Trophoblast cell (in vitro differentiated cells and primary cell): Measurements from ENCODE around the gene BCL11A.

Source experiments
- DNase-seq, 2 donors: peaks; one replicate each; pipeline ENCODE4 v3.0.0-alpha.2; 2016
- H2AFZ ChIP-seq: 2 replicates; pipeline ENCODE4 v1.6.1; 2013; ENCODE audit warnings: low read length, moderate library complexity, mild to moderate bottlenecking; ENCODE audit not compliant: insufficient read depth, poor library complexity
- H2AK5ac ChIP-seq: 2 replicates; pipeline ENCODE4 v1.6.1; 2013; ENCODE audit warnings: mild to moderate bottlenecking, low read length
- H2BK120ac ChIP-seq: 2 replicates; pipeline ENCODE4 v1.6.1; 2013; ENCODE audit warnings: low read length, mild to moderate bottlenecking, moderate library complexity; ENCODE audit not compliant: insufficient read depth, poor library complexity
- H2BK12ac ChIP-seq: 2 replicates; pipeline ENCODE4 v1.6.1; 2013; ENCODE audit warnings: mild to moderate bottlenecking, low read length, moderate library complexity
- H2BK5ac ChIP-seq: 2 replicates; pipeline ENCODE4 v1.6.1; 2013; ENCODE audit warnings: low read length, low read depth, moderate library complexity, mild to moderate bottlenecking; ENCODE audit not compliant: poor library complexity
- H3K14ac ChIP-seq: 2 replicates; pipeline ENCODE4 v1.6.1; 2013; ENCODE audit warnings: mild to moderate bottlenecking, low read length
- H3K18ac ChIP-seq: 2 replicates; pipeline ENCODE4 v1.6.1; 2013; ENCODE audit warnings: mild to moderate bottlenecking, low read length
- H3K23ac ChIP-seq: 2 replicates; pipeline ENCODE4 v1.6.1; 2013; ENCODE audit warnings: low read length
- H3K27ac ChIP-seq: 2 replicates; pipeline ENCODE4 v1.5.1; 2013; ENCODE audit warnings: low read depth, mild to moderate bottlenecking, inconsistent platforms, low read length, moderate library complexity
- H3K27me3 ChIP-seq: 2 replicates; pipeline ENCODE4 v1.6.1; 2013; ENCODE audit warnings: inconsistent platforms, mild to moderate bottlenecking, low read length, moderate library complexity; ENCODE audit not compliant: insufficient read depth
- H3K36me3 ChIP-seq, 2 experiments: 1 replicate in 1 of 2; 2 replicates in 1 of 2; pipeline ENCODE4 v1.6.1; 2013; ENCODE audit warnings: low read length in 2 of 2, mild to moderate bottlenecking in 2 of 2, moderate library complexity in 1 of 2; ENCODE audit not compliant: insufficient read depth in 2 of 2, control insufficient read depth in 1 of 2
- H3K4ac ChIP-seq: 2 replicates; pipeline ENCODE4 v1.6.1; 2013; ENCODE audit warnings: low read depth, mild to moderate bottlenecking, low read length, moderate library complexity
- H3K4me1 ChIP-seq, 2 experiments: 1 replicate in 1 of 2; 2 replicates in 1 of 2; pipeline ENCODE4 v1.6.1; 2013; ENCODE audit warnings: low read length in 2 of 2, mild to moderate bottlenecking in 2 of 2, moderate library complexity in 1 of 2; ENCODE audit not compliant: insufficient read depth in 2 of 2, control insufficient read depth in 1 of 2
- H3K4me2 ChIP-seq: 2 replicates; pipeline ENCODE4 v1.6.1; 2013; ENCODE audit warnings: inconsistent platforms, mild to moderate bottlenecking, low read length, moderate library complexity
- H3K4me3 ChIP-seq: 2 replicates; pipeline ENCODE4 v1.5.1; 2013; ENCODE audit warnings: mild to moderate bottlenecking, low read depth, low read length, inconsistent platforms
- H3K79me1 ChIP-seq: one replicate; pipeline ENCODE4 v1.6.1; 2013; ENCODE audit warnings: low read length
- H3K79me2 ChIP-seq: 2 replicates; pipeline ENCODE4 v1.6.1; 2013; ENCODE audit warnings: low read length, mild to moderate bottlenecking; ENCODE audit not compliant: control insufficient read depth, insufficient read depth, poor library complexity
- H3K9ac ChIP-seq: 2 replicates; pipeline ENCODE4 v1.6.1; 2013; ENCODE audit warnings: mild to moderate bottlenecking, low read length
- H3K9me3 ChIP-seq: 2 replicates; pipeline ENCODE4 v1.6.1; 2013; ENCODE audit warnings: low read depth, mild to moderate bottlenecking, control low read depth, inconsistent platforms, low read length; ENCODE audit not compliant: insufficient read depth
- H4K12ac ChIP-seq: 2 replicates; pipeline ENCODE4 v1.6.1; 2013; ENCODE audit warnings: low read depth, mild to moderate bottlenecking, low read length, moderate library complexity
- H4K8ac ChIP-seq: 2 replicates; pipeline ENCODE4 v1.6.1; 2013; ENCODE audit warnings: low read depth, mild to moderate bottlenecking, low read length, moderate library complexity
- H4K91ac ChIP-seq: one replicate; pipeline ENCODE4 v1.6.1; 2013; ENCODE audit warnings: low read depth, mild to moderate bottlenecking, low read length, moderate library complexity
- WGBS: extraction: QIAGEN DNeasy Blood & Tissue Kit; methylation state at CpG from one replicate; pipeline ENCODE4 v1.1.7; 2013; ENCODE audit warnings: missing lambda C conversion rate; ENCODE audit not compliant: insufficient read length, insufficient coverage; ENCODE audit errors: extremely low coverage; 5-methylcytosine and 5-hydroxymethylcytosine counted together

The BCL11A gene

DNA sequence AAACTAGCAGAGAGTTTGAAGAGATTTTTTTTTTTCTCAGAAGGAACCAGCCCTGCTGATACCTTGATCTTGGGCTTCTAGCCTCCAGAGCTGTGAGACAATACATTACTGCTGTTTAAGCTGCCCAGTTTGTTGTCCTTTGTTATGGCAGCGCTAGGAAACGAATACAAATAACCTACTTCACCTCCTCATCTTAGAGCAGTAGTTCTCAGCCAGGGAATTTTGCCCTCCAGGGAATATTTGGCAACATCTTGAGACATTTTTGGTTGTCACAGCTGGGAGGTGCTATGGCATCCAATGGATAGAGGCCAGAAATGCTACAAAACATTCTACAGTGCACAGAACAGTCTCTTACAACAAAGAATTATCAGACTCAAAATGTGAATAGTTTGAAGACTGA, 43.9 kb upstream of the BCL11A start:
- no peak overlapping the region for H2BK120ac ChIP-seq
- H3K18ac ChIP-seq: no peak overlapping the region
- H3K14ac ChIP-seq: no peak overlapping the region
- H3K23ac ChIP-seq: no peak overlapping the region
- H3K79me2 ChIP-seq: no peaks in the 10 kb centered on the region
- no peaks in the 10 kb centered on the region for H3K79me1 ChIP-seq
- no peak overlapping the region for H2AFZ ChIP-seq
- no CpG with 5 or more reads among the region's 2 CpGs for WGBS
- H3K4me3 ChIP-seq: no peak overlapping the region
- no peak overlapping the region for H2AK5ac ChIP-seq
- H3K4me2 ChIP-seq: no peak overlapping the region
- H3K36me3 ChIP-seq: no peaks in the 10 kb centered on the region
- H2BK5ac ChIP-seq: no peak overlapping the region
- H3K27ac ChIP-seq: no peak overlapping the region
- H4K8ac ChIP-seq: no peak overlapping the region
- H2BK12ac ChIP-seq: no peak overlapping the region
- H4K12ac ChIP-seq: no peak overlapping the region
- no peak overlapping the region for H4K91ac ChIP-seq
- peak; percentile 94 to 99 for DNase-seq
- no peaks in the 10 kb centered on the region for H3K9me3 ChIP-seq
- H3K27me3 ChIP-seq: no peaks in the 10 kb centered on the region
- no peak overlapping the region for H3K9ac ChIP-seq
- H3K4ac ChIP-seq: no peak overlapping the region
- H3K4me1 ChIP-seq: no peaks in the 10 kb centered on the region

DNA sequence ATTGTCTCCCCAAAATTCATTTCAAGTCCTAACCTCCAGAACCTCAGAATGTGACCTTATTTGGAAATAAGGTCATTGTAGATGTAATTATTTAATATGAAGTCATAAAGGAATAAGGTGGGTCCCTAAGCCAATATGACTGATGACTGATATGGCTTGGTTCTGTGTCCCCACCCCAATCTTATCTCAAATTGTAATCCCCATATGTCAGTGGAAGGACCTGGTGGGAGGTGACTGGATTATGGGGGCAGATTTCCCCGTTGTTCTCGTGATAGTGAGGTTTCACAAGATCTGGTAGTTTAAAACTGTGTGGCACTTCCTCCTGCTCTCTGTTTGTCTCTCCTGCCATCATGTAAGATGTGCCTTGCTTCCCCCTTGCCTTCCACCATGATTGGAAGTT, 43.0 kb upstream of the BCL11A start:
- H3K14ac ChIP-seq: no peak overlapping the region
- no peak overlapping the region for H3K18ac ChIP-seq

DNA sequence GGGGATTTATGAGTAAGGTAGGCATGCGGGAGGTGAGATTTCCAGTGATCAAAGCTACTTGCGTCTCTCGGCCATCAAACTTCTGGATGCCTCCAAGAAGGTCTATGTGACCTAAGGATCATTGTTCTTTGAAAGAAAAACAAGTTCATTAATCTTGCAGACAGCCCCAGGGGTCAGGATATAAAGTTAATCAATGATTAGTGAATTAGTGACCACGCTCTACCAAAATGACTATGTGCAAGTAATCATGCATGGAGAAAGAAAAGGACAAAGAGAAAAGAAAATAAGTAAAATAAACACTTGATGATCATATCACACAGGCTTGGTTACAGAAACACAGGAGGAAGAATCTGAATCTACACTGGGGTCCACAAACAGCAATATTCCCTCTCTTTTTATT, 42.5 kb upstream of the BCL11A start:
- Histone ChIP-seq H3K9ac (no peak overlapping the region), H3K4me2 (no peak overlapping the region), H3K4ac (no peak overlapping the region), H2AFZ (no peak overlapping the region), H3K4me3 (no peak overlapping the region), H3K9me3 (no peaks in the 10 kb centered on the region), H3K18ac (no peak overlapping the region), H2BK5ac (no peak overlapping the region), H2BK120ac (no peak overlapping the region), H3K4me1 (no peaks in the 10 kb centered on the region), H4K8ac (no peak overlapping the region), H2BK12ac (no peak overlapping the region), H2AK5ac (no peak overlapping the region), H4K12ac (no peak overlapping the region), H3K27me3 (no peaks in the 10 kb centered on the region), H3K79me1 (no peaks in the 10 kb centered on the region), H3K14ac (no peak overlapping the region), H4K91ac (no peak overlapping the region), H3K27ac (no peak overlapping the region), H3K36me3 (no peaks in the 10 kb centered on the region), H3K79me2 (no peaks in the 10 kb centered on the region), H3K23ac (no peak overlapping the region)
- DNase-seq: no peak
- WGBS: no CpG with 5 or more reads among the region's 4 CpGs

More for the DNA sequence above, 43.0 kb upstream of the BCL11A start:
- H3K4me1 ChIP-seq: no peaks in the 10 kb centered on the region
- H3K4me2 ChIP-seq: no peak overlapping the region
- H4K12ac ChIP-seq: no peak overlapping the region
- H2BK120ac ChIP-seq: no peak overlapping the region
- H3K79me1 ChIP-seq: no peaks in the 10 kb centered on the region
- no peak overlapping the region for H2AK5ac ChIP-seq
- H3K4ac ChIP-seq: no peak overlapping the region
- no peaks in the 10 kb centered on the region for H3K79me2 ChIP-seq
- no peak overlapping the region for H3K27ac ChIP-seq
- no peak overlapping the region for H3K4me3 ChIP-seq
- no peaks in the 10 kb centered on the region for H3K36me3 ChIP-seq
- H3K23ac ChIP-seq: no peak overlapping the region
- no peak for DNase-seq
- H2BK12ac ChIP-seq: no peak overlapping the region
- no peak overlapping the region for H3K9ac ChIP-seq
- H3K27me3 ChIP-seq: no peaks in the 10 kb centered on the region
- WGBS: no CpG with 5 or more reads among the region's 2 CpGs
- no peaks in the 10 kb centered on the region for H3K9me3 ChIP-seq
- no peak overlapping the region for H4K8ac ChIP-seq
- H2BK5ac ChIP-seq: no peak overlapping the region
- no peak overlapping the region for H2AFZ ChIP-seq
- no peak overlapping the region for H4K91ac ChIP-seq

DNA sequence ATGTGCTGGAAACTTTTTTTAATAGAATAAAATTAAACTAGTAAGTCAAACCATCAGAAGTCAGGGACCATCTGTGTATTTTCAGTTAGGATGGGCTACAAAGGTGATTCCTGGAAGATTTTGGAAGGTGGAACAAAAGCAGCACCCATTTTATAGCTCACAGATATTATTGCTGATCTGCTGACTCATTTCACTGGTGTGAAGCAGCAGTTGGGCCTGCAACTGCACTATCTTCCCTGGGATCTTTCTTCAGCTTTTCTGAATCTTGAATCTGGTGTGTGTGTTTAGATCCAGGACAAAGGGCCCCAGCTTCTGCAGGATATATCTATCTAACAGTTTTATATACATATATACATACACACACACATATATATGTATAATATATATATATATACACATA, 35.6 kb upstream of the BCL11A start:
- Histone ChIP-seq H2BK12ac (no peak overlapping the region), H3K36me3 (no peaks in the 10 kb centered on the region), H3K23ac (no peak overlapping the region), H4K91ac (no peak overlapping the region), H2BK120ac (no peak overlapping the region), H2BK5ac (no peak overlapping the region), H3K4me3 (no peak overlapping the region), H3K27me3 (no peaks in the 10 kb centered on the region), H3K4me1 (no peaks in the 10 kb centered on the region), H3K79me2 (no peaks in the 10 kb centered on the region), H4K12ac (no peak overlapping the region), H3K9me3 (peaks cover 1% of the 10 kb centered on the region), H3K27ac (no peak overlapping the region), H4K8ac (no peak overlapping the region), H3K4me2 (no peak overlapping the region), H3K18ac (no peak overlapping the region), H3K14ac (no peak overlapping the region), H2AFZ (no peak overlapping the region), H3K79me1 (no peaks in the 10 kb centered on the region), H3K4ac (no peak overlapping the region), H2AK5ac (no peak overlapping the region), H3K9ac (no peak overlapping the region)
- no peak for DNase-seq
